Prostate gland (tissue), 2 donors: Measurements from ENCODE around the gene MDFIC2. TPM values are rescaled to one million over a fixed set of nuclear protein-coding genes. Genes with fewer than 3 reads are reported as not detected.

Experiments
- DNase-seq: peaks from one replicate; pipeline ENCODE4 v3.0.0-alpha.2; 2019; ENCODE audit warnings: low spot score
- H3K27ac ChIP-seq, 2 donors: fragments of 200-600 bp; sonication (generic); 2 replicates each; pipeline ENCODE4 v1.5.1; 2017 to 2019
- H3K27me3 ChIP-seq: fragments of 200-600 bp; sonication (generic); replicated peaks from 2 replicates; pipeline ENCODE4 v1.5.1; 2019; ENCODE audit not compliant: insufficient read depth
- H3K36me3 ChIP-seq, 2 donors: fragments of 200-600 bp; sonication (generic); 1 replicate in 1 of 2; 2 replicates in 1 of 2; pipeline versions ENCODE4 v1.5.1 to v1.8.1; 2017 to 2019
- H3K4me1 ChIP-seq: fragments of 200-600 bp; sonication (generic); replicated peaks from 2 replicates; pipeline ENCODE4 v1.5.1; 2019
- H3K4me3 ChIP-seq, 2 donors: fragments of 200-600 bp; sonication (generic); 2 replicates each; pipeline ENCODE4 v1.5.1; 2017 to 2019
- H3K9me3 ChIP-seq: fragments of 200-600 bp; sonication (generic); 2 replicates; pipeline ENCODE4 v1.5.1; 2017
- POLR2A ChIP-seq: fragments of 450-650 bp; IDR thresholded peaks from one replicate; pipeline ENCODE4 v1.6.1; 2016; ENCODE audit warnings: antibody characterized with exemption, mild to moderate bottlenecking
- POLR2AphosphoS5 ChIP-seq: sonication (generic); formaldehyde crosslinking; IDR thresholded peaks from one replicate; pipeline ENCODE4 v1.6.1; 2017; ENCODE audit warnings: antibody characterized with exemption
- WGBS: methylation state at CpG from one replicate; pipeline ENCODE4 v1.1.5; 2018; 5-methylcytosine and 5-hydroxymethylcytosine counted together
- intact Hi-C: fragments of 100-400 bp; cut with DNase I; formaldehyde crosslinking; loops from one replicate; pipeline ENCODE4 v1.14.2; 2022
- total RNA-seq, 2 donors: library from RNA; depleted of rRNA; stranded (reverse); fragments of >200 nt; gene quantifications; one replicate each; pipeline ENCODE4 v1.1.0, GENCODE V29; 2016
- TF ChIP-seq, protein P1 (sequence below), 4 experiments: fragments of 200-600 bp in 2 of 4; fragments of 450-650 bp in 2 of 4; sonication (generic) in 2 of 4; IDR thresholded peaks; 1 replicate in 3 of 4; 2 replicates in 1 of 4; pipeline ENCODE4 v1.5.1; 2016 to 2019; ENCODE audit warnings: antibody characterized with exemption in 4 of 4, mild to moderate bottlenecking in 2 of 4, moderate library complexity in 2 of 4

MDFIC2 gene
- total RNA-seq, result not detected

DNA sequence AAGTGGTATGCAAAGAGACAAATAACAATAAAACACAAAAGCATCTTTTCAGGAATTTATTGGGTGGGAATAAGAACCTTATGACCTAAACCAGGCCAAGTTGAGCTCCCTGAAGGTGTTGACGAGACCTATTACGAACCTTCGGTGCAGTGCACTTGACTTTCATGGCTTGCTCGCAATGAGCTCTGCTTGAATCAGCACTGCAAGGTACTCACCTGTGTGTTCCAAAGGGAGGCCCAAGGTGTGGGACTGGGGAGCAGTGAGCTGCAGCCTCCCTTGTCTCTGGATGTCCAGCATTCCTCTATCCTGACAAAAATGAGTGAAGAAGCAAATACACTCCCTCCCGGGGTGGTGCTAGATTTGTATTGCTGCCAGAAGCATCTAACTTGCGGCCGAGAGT lies at the start of gene MDFIC2:
Gene MDFIC2, minus strand, starts transcription at position 303 of the 400 bp plus-strand sequence. CDS start 665 bp downstream, outside the sequence.
- H3K4me3 ChIP-seq, result no peak within 1 kb of the TSS
- no peaks in the 10 kb centered on the region for H3K36me3 ChIP-seq
- intact Hi-C loops, result no loop called here
- WGBS, result 57% methylated on average over 7 of the region's 7 CpGs
- no peaks in the 10 kb centered on the region for H3K27me3 ChIP-seq
- no peaks in the 10 kb centered on the region for H3K4me1 ChIP-seq
- no peak for TF ChIP-seq POLR2A
- TF ChIP-seq, protein P1, sequence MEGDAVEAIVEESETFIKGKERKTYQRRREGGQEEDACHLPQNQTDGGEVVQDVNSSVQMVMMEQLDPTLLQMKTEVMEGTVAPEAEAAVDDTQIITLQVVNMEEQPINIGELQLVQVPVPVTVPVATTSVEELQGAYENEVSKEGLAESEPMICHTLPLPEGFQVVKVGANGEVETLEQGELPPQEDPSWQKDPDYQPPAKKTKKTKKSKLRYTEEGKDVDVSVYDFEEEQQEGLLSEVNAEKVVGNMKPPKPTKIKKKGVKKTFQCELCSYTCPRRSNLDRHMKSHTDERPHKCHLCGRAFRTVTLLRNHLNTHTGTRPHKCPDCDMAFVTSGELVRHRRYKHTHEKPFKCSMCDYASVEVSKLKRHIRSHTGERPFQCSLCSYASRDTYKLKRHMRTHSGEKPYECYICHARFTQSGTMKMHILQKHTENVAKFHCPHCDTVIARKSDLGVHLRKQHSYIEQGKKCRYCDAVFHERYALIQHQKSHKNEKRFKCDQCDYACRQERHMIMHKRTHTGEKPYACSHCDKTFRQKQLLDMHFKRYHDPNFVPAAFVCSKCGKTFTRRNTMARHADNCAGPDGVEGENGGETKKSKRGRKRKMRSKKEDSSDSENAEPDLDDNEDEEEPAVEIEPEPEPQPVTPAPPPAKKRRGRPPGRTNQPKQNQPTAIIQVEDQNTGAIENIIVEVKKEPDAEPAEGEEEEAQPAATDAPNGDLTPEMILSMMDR (IDR thresholded peaks at IDR 0.05), result no peak
- TF ChIP-seq POLR2AphosphoS5, result no peak
- no peak within 1 kb of the TSS for H3K27ac ChIP-seq
- DNase-seq, result no peak
- H3K9me3 ChIP-seq, result no peaks in the 10 kb centered on the region

DNA sequence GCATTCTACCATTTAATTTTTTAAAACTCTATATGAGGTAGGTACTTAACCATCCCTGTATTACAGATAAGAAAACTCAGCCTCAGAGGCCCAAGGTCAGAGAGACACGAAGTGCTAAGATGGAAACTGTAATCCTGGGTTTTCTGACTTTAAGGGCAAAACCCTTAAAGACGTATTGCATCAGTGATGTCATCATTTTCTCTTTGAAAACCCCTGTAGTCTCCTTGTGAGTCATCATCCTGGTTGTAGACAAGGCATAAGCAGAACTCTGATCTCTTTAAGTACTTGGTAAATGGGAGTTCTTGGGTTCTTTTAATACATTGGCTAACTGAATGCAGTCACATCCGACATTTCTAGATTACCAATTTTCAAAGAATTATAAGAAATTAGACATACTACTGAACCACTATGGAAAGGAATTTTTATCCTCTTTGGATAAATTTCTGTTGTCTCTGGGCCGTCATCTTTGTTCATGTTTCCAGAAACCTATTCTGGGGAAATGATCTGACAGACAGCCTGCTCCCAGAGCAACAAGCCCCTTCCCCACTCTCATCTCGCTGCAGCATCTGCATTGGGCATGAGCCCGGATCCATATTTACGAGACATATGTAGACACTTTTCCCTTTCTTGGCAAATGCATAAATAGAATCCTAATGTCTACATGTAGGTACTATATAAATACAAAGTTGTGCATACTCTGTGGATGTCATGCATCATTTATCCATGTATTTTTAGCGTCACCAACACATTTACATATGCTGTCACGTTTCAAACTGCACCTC lies 48.7 kb upstream of the MDFIC2 start:
- no peak for DNase-seq
- no peaks in the 10 kb centered on the region for H3K9me3 ChIP-seq
- H3K4me1 ChIP-seq, result no peaks in the 10 kb centered on the region
- intact Hi-C loops, result no loop called here
- H3K27me3 ChIP-seq, result no peaks in the 10 kb centered on the region
- H3K27ac ChIP-seq, result no peak overlapping the region
- TF ChIP-seq POLR2AphosphoS5, result no peak
- no peak for TF ChIP-seq POLR2A
- TF ChIP-seq, protein P1 (IDR thresholded peaks at IDR 0.05), result no peak
- no peak overlapping the region for H3K4me3 ChIP-seq
- H3K36me3 ChIP-seq, result no peaks in the 10 kb centered on the region
- 80% methylated on average over 9 of the region's 9 CpGs for WGBS

DNA sequence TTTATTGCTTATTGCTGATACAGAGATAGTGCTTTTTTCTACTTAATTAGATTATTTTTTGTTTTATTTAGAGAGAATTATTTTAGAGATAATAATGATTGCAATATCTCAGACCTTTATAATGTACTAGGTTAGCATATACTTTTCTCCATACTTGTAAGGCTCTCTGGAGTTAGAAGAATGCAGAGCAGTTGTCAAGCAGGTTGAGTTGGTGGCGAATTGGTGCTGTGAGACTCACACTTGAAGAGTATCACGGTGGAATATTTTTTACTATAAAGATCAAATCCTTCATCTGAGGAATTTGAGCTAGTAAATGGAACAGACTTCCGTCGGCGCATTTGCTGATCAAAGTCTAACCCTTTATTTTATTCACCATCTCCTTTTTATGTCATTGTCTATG lies 47.3 kb upstream of the MDFIC2 start:
- H3K4me1 ChIP-seq, result no peaks in the 10 kb centered on the region
- WGBS, result 47% methylated on average over 5 of the region's 5 CpGs
- no peaks in the 10 kb centered on the region for H3K9me3 ChIP-seq
- no peaks in the 10 kb centered on the region for H3K27me3 ChIP-seq
- intact Hi-C loops, result loop anchor here (2.0 to 5.0 kb wide), 2 partner anchors 272 to 295 kb away; no protein-coding TSS in a partner anchor
- no peak overlapping the region for H3K27ac ChIP-seq
- TF ChIP-seq, protein P1 (IDR thresholded peaks at IDR 0.05), result no peak
- TF ChIP-seq POLR2A (no peak), POLR2AphosphoS5 (no peak)
- H3K36me3 ChIP-seq, result no peaks in the 10 kb centered on the region
- no peak overlapping the region for H3K4me3 ChIP-seq
- DNase-seq, result no peak

DNA sequence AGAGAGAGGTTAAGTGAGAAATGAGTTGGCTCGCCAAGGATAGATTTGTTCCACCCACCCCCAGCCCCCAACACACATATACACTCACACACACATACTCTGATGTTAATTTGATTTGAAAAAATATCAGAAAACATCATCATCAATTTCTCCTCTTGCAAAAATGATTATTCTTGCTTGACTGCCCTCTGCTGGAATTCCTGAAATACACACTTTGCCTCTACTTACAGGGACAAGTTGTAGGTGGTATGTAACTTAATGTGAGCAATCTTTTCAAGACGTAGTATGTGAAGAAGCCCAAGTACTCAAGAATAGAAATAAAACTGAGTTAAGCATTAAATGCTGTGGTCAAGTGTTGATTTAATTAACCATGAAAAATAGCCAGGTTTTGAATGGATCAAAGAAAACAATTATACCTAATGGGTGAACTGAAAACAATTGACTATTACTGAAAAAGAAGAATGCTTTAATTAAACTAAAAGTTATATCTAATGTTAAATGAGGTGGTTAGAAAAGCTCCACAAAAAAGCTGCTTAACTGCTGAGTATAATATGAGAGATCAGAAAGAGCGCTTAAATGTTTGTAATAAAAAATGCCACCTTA lies 46.6 kb upstream of the MDFIC2 start:
- no peaks in the 10 kb centered on the region for H3K27me3 ChIP-seq
- no peaks in the 10 kb centered on the region for H3K4me1 ChIP-seq
- 41% methylated on average over 3 of the region's 3 CpGs for WGBS
- H3K4me3 ChIP-seq, result no peak overlapping the region
- no peak for DNase-seq
- intact Hi-C loops, result loop anchor here (2.0 to 5.0 kb wide), 2 partner anchors 272 to 294 kb away; no protein-coding TSS in a partner anchor
- H3K9me3 ChIP-seq, result no peaks in the 10 kb centered on the region
- TF ChIP-seq, protein P1 (IDR thresholded peaks at IDR 0.05), result peak in 3 of 4 experiments; percentile 47 to 65 (median 54)
- no peak for TF ChIP-seq POLR2AphosphoS5
- no peak overlapping the region for H3K27ac ChIP-seq
- H3K36me3 ChIP-seq, result no peaks in the 10 kb centered on the region
